H9 (cell line): Measurements from ENCODE around the gene GLCCI1. TPM values are rescaled to one million over a fixed set of nuclear protein-coding genes. Genes with fewer than 3 reads are reported as not detected.
A peak's percentile ranks its signal among the peaks of the same experiment; 100 is the strongest.

Experiments used
- DNase-seq: peaks from one replicate; pipeline ENCODE4 v3.0.0-alpha.2; 2017
- H2AFZ ChIP-seq: one replicate; pipeline ENCODE4 v1.6.1; 2013; ENCODE audit warnings: mild to moderate bottlenecking, low read length, control low read depth, moderate library complexity
- H2AK5ac ChIP-seq: 2 replicates; pipeline ENCODE4 v1.6.1; 2013; ENCODE audit warnings: low read length, control low read depth, mixed read lengths; ENCODE audit not compliant: insufficient read length
- H2BK120ac ChIP-seq: one replicate; pipeline ENCODE4 v1.6.1; 2013; ENCODE audit warnings: low read depth, mild to moderate bottlenecking, low read length, control low read depth, inconsistent platforms; ENCODE audit not compliant: poor library complexity, severe bottlenecking
- H2BK12ac ChIP-seq: 2 replicates; pipeline ENCODE4 v1.6.1; 2013; ENCODE audit warnings: low read length, control low read depth, mixed read lengths, low read depth; ENCODE audit not compliant: insufficient read length
- H2BK15ac ChIP-seq: 2 replicates; pipeline ENCODE4 v1.6.1; 2013; ENCODE audit warnings: low read depth, low read length, control low read depth
- H2BK20ac ChIP-seq: one replicate; pipeline ENCODE4 v1.6.1; 2013; ENCODE audit warnings: low read depth, mild to moderate bottlenecking, low read length, control low read depth, inconsistent platforms; ENCODE audit not compliant: poor library complexity, severe bottlenecking
- H2BK5ac ChIP-seq: 2 replicates; pipeline ENCODE4 v1.6.1; 2013; ENCODE audit warnings: low read length, control low read depth, mixed read lengths; ENCODE audit not compliant: insufficient read length
- H3K14ac ChIP-seq: 2 replicates; pipeline ENCODE4 v1.6.1; 2013; ENCODE audit warnings: low read length, control low read depth; ENCODE audit not compliant: insufficient read depth
- H3K18ac ChIP-seq: 2 replicates; pipeline ENCODE4 v1.6.1; 2013; ENCODE audit warnings: low read depth, mild to moderate bottlenecking, mixed read lengths, low read length, control low read depth; ENCODE audit not compliant: insufficient read length
- H3K23ac ChIP-seq: 2 replicates; pipeline ENCODE4 v1.6.1; 2013; ENCODE audit warnings: low read length, control low read depth, mixed read lengths, low read depth; ENCODE audit not compliant: insufficient read length
- H3K23me2 ChIP-seq: 2 replicates; pipeline ENCODE4 v1.6.1; 2013; ENCODE audit warnings: low read depth, mild to moderate bottlenecking, mixed read lengths, low read length, control low read depth; ENCODE audit not compliant: insufficient read length, poor library complexity, severe bottlenecking
- H3K27ac ChIP-seq: 2 replicates; pipeline ENCODE4 v1.5.1; 2013; ENCODE audit warnings: low read length, control low read depth, mixed read lengths, low read depth; ENCODE audit not compliant: insufficient read length
- H3K27me3 ChIP-seq: 2 replicates; pipeline ENCODE4 v1.6.1; 2013; ENCODE audit warnings: low read length, control low read depth, inconsistent platforms; ENCODE audit not compliant: insufficient read depth
- H3K4ac ChIP-seq: 2 replicates; pipeline ENCODE4 v1.6.1; 2013; ENCODE audit warnings: low read depth, mild to moderate bottlenecking, control low read depth, inconsistent platforms, low read length, moderate library complexity
- H3K4me1 ChIP-seq: 2 replicates; pipeline ENCODE4 v1.6.1; 2013; ENCODE audit warnings: low read length, control low read depth, inconsistent platforms; ENCODE audit not compliant: insufficient read depth
- H3K4me2 ChIP-seq: 2 replicates; pipeline ENCODE4 v1.6.1; 2013; ENCODE audit warnings: low read length, control low read depth, mixed read lengths; ENCODE audit not compliant: insufficient read length, insufficient read depth
- H3K56ac ChIP-seq: 2 replicates; pipeline ENCODE4 v1.6.1; 2013; ENCODE audit warnings: low read depth, mild to moderate bottlenecking, mixed read lengths, low read length, control low read depth; ENCODE audit not compliant: insufficient read length
- H3K79me1 ChIP-seq: 2 replicates; pipeline ENCODE4 v1.6.1; 2013; ENCODE audit warnings: low read depth, mild to moderate bottlenecking, moderate library complexity, low read length, control low read depth, inconsistent platforms; ENCODE audit not compliant: insufficient read depth, poor library complexity, severe bottlenecking
- H3K79me2 ChIP-seq: 2 replicates; pipeline ENCODE4 v1.6.1; 2013; ENCODE audit warnings: low read length, control low read depth, inconsistent platforms; ENCODE audit not compliant: insufficient read depth
- H3K9ac ChIP-seq: 2 replicates; pipeline ENCODE4 v1.6.1; 2013; ENCODE audit warnings: low read length, control low read depth, mixed read lengths; ENCODE audit not compliant: insufficient read length; ENCODE audit errors: extremely low read depth
- H3K9me3 ChIP-seq: one replicate; pipeline ENCODE4 v1.6.1; 2013; ENCODE audit warnings: low read depth, low read length, inconsistent platforms; ENCODE audit not compliant: control insufficient read depth
- H3T11ph ChIP-seq: one replicate; pipeline ENCODE4 v1.6.1; 2013; ENCODE audit warnings: mild to moderate bottlenecking, low read length, control low read depth, inconsistent platforms
- H4K20me1 ChIP-seq: one replicate; pipeline ENCODE4 v1.6.1; 2013; ENCODE audit not compliant: control insufficient read depth, insufficient read length, insufficient read depth
- H4K5ac ChIP-seq: 2 replicates; pipeline ENCODE4 v1.6.1; 2013; ENCODE audit warnings: low read depth, mild to moderate bottlenecking, mixed read lengths, low read length, control low read depth; ENCODE audit not compliant: insufficient read length
- H4K8ac ChIP-seq: replicated peaks from 2 replicates; pipeline ENCODE4 v1.6.1; 2013; ENCODE audit warnings: low read length, control low read depth, mixed read lengths, low read depth; ENCODE audit not compliant: insufficient read length
- H4K91ac ChIP-seq: 2 replicates; pipeline ENCODE4 v1.6.1; 2013; ENCODE audit warnings: low read depth, mild to moderate bottlenecking, moderate library complexity, mixed read lengths, low read length, control low read depth; ENCODE audit not compliant: insufficient read length
- H3K27ac Mint-ChIP-seq, 3 experiments: 2 replicates in 2 of 3; 3 replicates in 1 of 3; pipeline ENCODE4 v1.8.0; 2020 to 2021; ENCODE audit warnings: mixed read lengths in 3 of 3, mild to moderate bottlenecking in 1 of 3, moderate library complexity in 1 of 3
- H3K27me3 Mint-ChIP-seq: 2 replicates; pipeline ENCODE4 v1.8.0; 2021; ENCODE audit warnings: low read depth, mild to moderate bottlenecking, moderate library complexity, mixed read lengths
- H3K36me3 Mint-ChIP-seq, 3 experiments: 2 replicates in 2 of 3; 3 replicates in 1 of 3; pipeline ENCODE4 v1.8.0; 2020 to 2021; ENCODE audit warnings: low read depth in 3 of 3, mixed read lengths in 3 of 3; ENCODE audit not compliant: insufficient read depth in 1 of 3
- H3K4me1 Mint-ChIP-seq, 2 experiments: 2 replicates each; pipeline ENCODE4 v1.8.0; 2020; ENCODE audit warnings: mixed read lengths in 2 of 2
- H3K4me3 Mint-ChIP-seq, 2 experiments: 2 replicates in 1 of 2; 3 replicates in 1 of 2; pipeline ENCODE4 v1.8.0; 2020 to 2021; ENCODE audit warnings: mild to moderate bottlenecking in 2 of 2, mixed read lengths in 2 of 2, moderate library complexity in 1 of 2
- H3K9me3 Mint-ChIP-seq, 2 experiments: 2 replicates in 1 of 2; 3 replicates in 1 of 2; pipeline ENCODE4 v1.8.0; 2020; ENCODE audit warnings: mild to moderate bottlenecking in 2 of 2, mixed read lengths in 2 of 2, moderate library complexity in 1 of 2
- WGBS: extraction: QIAGEN DNeasy Blood & Tissue Kit; methylation state at CpG from one replicate; pipeline ENCODE4 v1.1.7; 2013; ENCODE audit warnings: missing lambda C conversion rate, low lambda C conversion rate, mixed read lengths; ENCODE audit not compliant: insufficient read length; ENCODE audit errors: extremely low coverage; 5-methylcytosine and 5-hydroxymethylcytosine counted together
- total RNA-seq: library from RNA; stranded (reverse); gene quantifications from 2 replicates; pipeline ENCODE4 v1.2.1, GENCODE V29; 2021
- TF ChIP-seq, protein P1 (sequence below): fragments of 200-600 bp; sonication (generic); conservative IDR thresholded peaks from 3 replicates; pipeline ENCODE4 v1.8.0; 2021; ENCODE audit warnings: antibody characterized with exemption, mild to moderate bottlenecking

The GLCCI1 gene
- total RNA-seq, 1 experiment from 2014 or later = 19.1 TPM

DNA sequence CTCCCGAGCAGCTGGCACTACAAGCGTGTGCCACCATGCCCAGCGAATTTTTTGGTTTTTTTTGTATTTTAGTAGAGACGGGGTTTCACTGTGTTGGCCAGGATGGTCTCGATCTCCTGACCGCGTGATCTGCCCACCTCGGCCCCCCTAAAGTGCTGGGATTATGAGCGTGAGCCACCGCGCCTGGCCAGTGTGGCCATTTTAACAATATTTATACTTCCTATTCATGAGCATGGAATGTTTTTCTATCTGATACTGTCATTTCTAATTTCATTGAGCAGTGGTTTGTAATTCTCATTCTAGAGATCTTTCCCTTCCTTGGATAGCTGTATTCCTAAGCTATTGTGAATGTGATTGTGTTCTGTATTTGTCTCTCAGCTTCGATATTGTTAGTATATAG lies 96.2 kb downstream of the GLCCI1 start:
- Histone ChIP-seq H3K23me2 (no peaks in the 10 kb centered on the region), H3K79me2 (no peaks in the 10 kb centered on the region), H3K14ac (no peak overlapping the region), H2BK15ac (no peak overlapping the region), H3K18ac (no peak overlapping the region), H4K5ac (no peak overlapping the region), H2BK120ac (no peak overlapping the region), H3K4ac (no peak overlapping the region), H3T11ph (no peak overlapping the region), H3K4me2 (no peak overlapping the region), H3K9me3 (no peaks in the 10 kb centered on the region), H3K4me1 (peaks cover 3% of the 10 kb centered on the region), H4K91ac (no peak overlapping the region), H2AFZ (no peak overlapping the region), H3K27me3 (no peaks in the 10 kb centered on the region), H3K79me1 (peaks cover 2% of the 10 kb centered on the region), H4K20me1 (no peaks in the 10 kb centered on the region), H2BK20ac (no peak overlapping the region), H2BK12ac (no peak overlapping the region), H4K8ac (no peak overlapping the region), H2BK5ac (no peak overlapping the region), H3K9ac (no peak overlapping the region), H2AK5ac (no peak overlapping the region), H3K27ac (no peak overlapping the region), H3K23ac (no peak overlapping the region), H3K56ac (no peak overlapping the region)
- WGBS = no CpG with 5 or more reads among the region's 12 CpGs
- H3K9me3 Mint-ChIP-seq = no peaks in the 10 kb centered on the region
- no peak for DNase-seq
- H3K4me3 Mint-ChIP-seq = no peak overlapping the region
- peak overlapping the region; percentile 42 to 75 (median 58); a peak in 4 of 7 replicates for H3K27ac Mint-ChIP-seq
- H3K36me3 Mint-ChIP-seq = peaks cover 9 to 31% (median 29%) of the 10 kb centered on the region in 3 experiments
- H3K27me3 Mint-ChIP-seq = no peaks in the 10 kb centered on the region
- TF ChIP-seq, protein P1, sequence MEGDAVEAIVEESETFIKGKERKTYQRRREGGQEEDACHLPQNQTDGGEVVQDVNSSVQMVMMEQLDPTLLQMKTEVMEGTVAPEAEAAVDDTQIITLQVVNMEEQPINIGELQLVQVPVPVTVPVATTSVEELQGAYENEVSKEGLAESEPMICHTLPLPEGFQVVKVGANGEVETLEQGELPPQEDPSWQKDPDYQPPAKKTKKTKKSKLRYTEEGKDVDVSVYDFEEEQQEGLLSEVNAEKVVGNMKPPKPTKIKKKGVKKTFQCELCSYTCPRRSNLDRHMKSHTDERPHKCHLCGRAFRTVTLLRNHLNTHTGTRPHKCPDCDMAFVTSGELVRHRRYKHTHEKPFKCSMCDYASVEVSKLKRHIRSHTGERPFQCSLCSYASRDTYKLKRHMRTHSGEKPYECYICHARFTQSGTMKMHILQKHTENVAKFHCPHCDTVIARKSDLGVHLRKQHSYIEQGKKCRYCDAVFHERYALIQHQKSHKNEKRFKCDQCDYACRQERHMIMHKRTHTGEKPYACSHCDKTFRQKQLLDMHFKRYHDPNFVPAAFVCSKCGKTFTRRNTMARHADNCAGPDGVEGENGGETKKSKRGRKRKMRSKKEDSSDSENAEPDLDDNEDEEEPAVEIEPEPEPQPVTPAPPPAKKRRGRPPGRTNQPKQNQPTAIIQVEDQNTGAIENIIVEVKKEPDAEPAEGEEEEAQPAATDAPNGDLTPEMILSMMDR = no peak
- H3K4me1 Mint-ChIP-seq = peaks cover 38 to 40% of the 10 kb centered on the region in 2 experiments
